Neural progenitor cell (in vitro differentiated cells): ENCODE results near the gene SYTL2.
"Not testable (repeated sequence)": the region's sequence is repeated elsewhere in the genome, so short reads cannot be mapped to it uniquely, and the experiment has no call there.

ENCODE experiments used
- CTCF ChIP-seq: fragments of 200-600 bp; sonication (generic); IDR thresholded peaks from 2 replicates; pipeline ENCODE4 v1.5.1; 2017; ENCODE audit warnings: antibody characterized with exemption, mild to moderate bottlenecking
- EZH2 ChIP-seq: fragments of 200-600 bp; sonication (generic); IDR thresholded peaks from 2 replicates; pipeline ENCODE4 v1.6.1; 2017; ENCODE audit warnings: antibody characterized with exemption, mild to moderate bottlenecking, moderate library complexity
- EZH2phosphoT487 ChIP-seq: fragments of 200-600 bp; sonication (generic); IDR thresholded peaks from 2 replicates; pipeline ENCODE4 v1.6.1; 2017; ENCODE audit warnings: antibody characterized with exemption

DNA sequence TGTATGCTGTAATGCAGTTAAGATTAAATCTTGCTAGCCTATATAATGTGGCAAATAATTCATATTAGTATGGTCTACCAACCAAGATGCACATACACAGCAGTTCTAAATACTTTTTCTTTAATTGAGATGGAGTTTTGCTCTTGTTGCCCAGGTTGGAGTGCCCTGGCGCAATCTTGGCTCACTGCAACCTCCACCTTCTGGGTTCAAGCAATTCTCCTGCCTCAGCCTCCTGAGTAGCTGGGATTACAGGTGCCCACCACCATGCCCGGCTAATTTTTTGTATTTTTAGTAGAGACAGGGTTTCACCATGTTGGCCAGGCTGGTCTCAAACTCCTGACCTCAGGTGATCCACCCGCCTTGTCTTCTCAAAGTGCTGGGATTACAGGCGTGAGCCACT, 156.6 kb downstream of the SYTL2 start:
- TF ChIP-seq CTCF, EZH2phosphoT487, EZH2: not testable (repeated sequence)
